Measurements from ENCODE around the gene SIAH1.

- no peak for TF ChIP-seq EZH2 (IDR thresholded peaks at IDR 0.05; ENCODE audit: insufficient read depth, poor library complexity, severe bottlenecking)
- TF ChIP-seq EZH2phosphoT487 (IDR thresholded peaks at IDR 0.05; ENCODE audit: insufficient read depth, low read depth) = no peak
Measured at GRCh38 chr16:48420437-48420836, 35.2 kb upstream of the SIAH1 start.
